ENCODE results near the gene GPAT3. TPM values are rescaled to one million over a fixed set of nuclear protein-coding genes. Genes with fewer than 3 reads are reported as not detected.

The GPAT3 gene
- total RNA-seq, 4 donors from 2014 or later, result 2.3 to 7.3 (median 4.5) TPM

GRCh38 chr4:83510442-83510841, 25.5 kb upstream of the GPAT3 start:
- Histone ChIP-seq H3K27ac (no peak overlapping the region), H3K36me3 (no peaks in the 10 kb centered on the region), H3K4me3 (no peak overlapping the region), H3K4me1 (no peaks in the 10 kb centered on the region), H3K9me3 (no peaks in the 10 kb centered on the region), H3K27me3 (no peaks in the 10 kb centered on the region)
- DNase-seq (ENCODE audit: low spot score in 2 of 2), result no peak
- WGBS, result 94% methylated on average over 4 of the region's 4 CpGs
- TF ChIP-seq EP300 (IDR thresholded peaks at IDR 0.05) (no peak), POLR2AphosphoS5 (IDR thresholded peaks at IDR 0.05) (no peak), POLR2A (IDR thresholded peaks at IDR 0.05) (no peak)
- TF ChIP-seq, protein P1, sequence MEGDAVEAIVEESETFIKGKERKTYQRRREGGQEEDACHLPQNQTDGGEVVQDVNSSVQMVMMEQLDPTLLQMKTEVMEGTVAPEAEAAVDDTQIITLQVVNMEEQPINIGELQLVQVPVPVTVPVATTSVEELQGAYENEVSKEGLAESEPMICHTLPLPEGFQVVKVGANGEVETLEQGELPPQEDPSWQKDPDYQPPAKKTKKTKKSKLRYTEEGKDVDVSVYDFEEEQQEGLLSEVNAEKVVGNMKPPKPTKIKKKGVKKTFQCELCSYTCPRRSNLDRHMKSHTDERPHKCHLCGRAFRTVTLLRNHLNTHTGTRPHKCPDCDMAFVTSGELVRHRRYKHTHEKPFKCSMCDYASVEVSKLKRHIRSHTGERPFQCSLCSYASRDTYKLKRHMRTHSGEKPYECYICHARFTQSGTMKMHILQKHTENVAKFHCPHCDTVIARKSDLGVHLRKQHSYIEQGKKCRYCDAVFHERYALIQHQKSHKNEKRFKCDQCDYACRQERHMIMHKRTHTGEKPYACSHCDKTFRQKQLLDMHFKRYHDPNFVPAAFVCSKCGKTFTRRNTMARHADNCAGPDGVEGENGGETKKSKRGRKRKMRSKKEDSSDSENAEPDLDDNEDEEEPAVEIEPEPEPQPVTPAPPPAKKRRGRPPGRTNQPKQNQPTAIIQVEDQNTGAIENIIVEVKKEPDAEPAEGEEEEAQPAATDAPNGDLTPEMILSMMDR (IDR thresholded peaks at IDR 0.05), result no peak

DNA sequence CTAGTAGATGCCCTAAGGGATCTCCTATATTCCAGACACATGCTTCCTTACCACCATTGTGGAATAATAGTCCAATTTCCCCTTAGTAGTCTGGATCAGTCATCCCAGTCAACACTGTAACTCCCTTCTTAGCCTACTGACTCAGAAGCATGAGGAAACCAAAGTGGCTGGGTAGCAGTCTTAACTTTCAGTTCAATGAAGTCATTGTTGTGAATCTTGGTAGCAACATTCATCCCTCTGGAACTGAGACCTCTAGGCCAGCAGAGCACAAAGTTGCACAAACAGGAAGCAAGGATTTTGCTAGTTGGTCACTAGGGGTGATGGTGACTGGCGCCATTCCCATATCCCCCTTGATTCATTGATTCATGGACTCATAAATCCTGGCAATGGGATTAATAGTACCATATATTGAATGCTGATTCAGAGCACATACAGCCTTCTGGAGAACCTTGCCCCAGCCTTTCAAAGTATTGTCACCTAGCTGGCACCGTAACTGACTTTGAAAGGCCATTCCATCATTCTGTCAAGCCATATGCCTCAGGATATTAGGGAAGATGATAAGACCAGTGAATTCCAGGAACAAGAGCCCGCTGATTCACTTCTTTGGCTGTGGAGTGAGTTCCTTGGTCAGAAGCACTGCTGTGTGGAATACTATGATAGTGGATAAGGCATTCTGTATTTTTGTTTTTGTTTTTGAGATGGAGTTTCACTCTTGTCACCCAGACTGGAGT, 19.7 kb upstream of the GPAT3 start:
- H3K27me3 ChIP-seq, result no peaks in the 10 kb centered on the region
- no peaks in the 10 kb centered on the region for H3K36me3 ChIP-seq
- WGBS, result 64% methylated on average over 3 of the region's 3 CpGs
- H3K27ac ChIP-seq, result no peak overlapping the region
- no peak for DNase-seq (ENCODE audit: low spot score in 2 of 2)
- no peaks in the 10 kb centered on the region for H3K4me1 ChIP-seq
- H3K9me3 ChIP-seq, result no peaks in the 10 kb centered on the region
- no peak overlapping the region for H3K4me3 ChIP-seq
- TF ChIP-seq POLR2AphosphoS5 (IDR thresholded peaks at IDR 0.05) (no peak), POLR2A (IDR thresholded peaks at IDR 0.05) (no peak), EP300 (IDR thresholded peaks at IDR 0.05) (no peak)
- TF ChIP-seq, protein P1 (IDR thresholded peaks at IDR 0.05), result no peak

- no peaks in the 10 kb centered on the region for H3K36me3 ChIP-seq
- no peak overlapping the region for H3K4me3 ChIP-seq
- no peaks in the 10 kb centered on the region for H3K4me1 ChIP-seq
- no peak overlapping the region for H3K27ac ChIP-seq
- WGBS, result 62% methylated on average over 3 of the region's 3 CpGs
- no peaks in the 10 kb centered on the region for H3K9me3 ChIP-seq
- DNase-seq (ENCODE audit: low spot score in 2 of 2), result no peak
- no peaks in the 10 kb centered on the region for H3K27me3 ChIP-seq
- TF ChIP-seq EP300 (IDR thresholded peaks at IDR 0.05), result no peak
- no peak for TF ChIP-seq POLR2A (IDR thresholded peaks at IDR 0.05)
- TF ChIP-seq POLR2AphosphoS5 (IDR thresholded peaks at IDR 0.05), result no peak
- TF ChIP-seq, protein P1 (IDR thresholded peaks at IDR 0.05), result no peak
Observed at GRCh38 chr4:83522239-83522638, 13.7 kb upstream of the GPAT3 start.

GRCh38 chr4:83527671-83528070, 8.2 kb upstream of the GPAT3 start:
- TF ChIP-seq POLR2AphosphoS5 (IDR thresholded peaks at IDR 0.05), result no peak
- no peak for TF ChIP-seq EP300 (IDR thresholded peaks at IDR 0.05)
- TF ChIP-seq POLR2A (IDR thresholded peaks at IDR 0.05), result no peak
- TF ChIP-seq, protein P1 (IDR thresholded peaks at IDR 0.05), result no peak
- Histone ChIP-seq H3K9me3 (no peaks in the 10 kb centered on the region), H3K4me1 (no peaks in the 10 kb centered on the region), H3K27me3 (peaks cover 16% of the 10 kb centered on the region), H3K27ac (no peak overlapping the region), H3K36me3 (no peaks in the 10 kb centered on the region), H3K4me3 (no peak overlapping the region)
- WGBS, result 100% methylated on average over 2 of the region's 2 CpGs
- DNase-seq (ENCODE audit: low spot score in 2 of 2), result no peak

GRCh38 chr4:83536362-83537272, 709 bp downstream of the GPAT3 start:
- DNase-seq (ENCODE audit: low spot score in 2 of 2), result no peak
- WGBS, result 14% methylated on average over 44 of the region's 46 CpGs
- Histone ChIP-seq H3K27ac (peak overlapping the region; percentile 45), H3K27me3 (peaks cover 13% of the 10 kb centered on the region), H3K4me1 (peaks cover 12% of the 10 kb centered on the region), H3K36me3 (no peaks in the 10 kb centered on the region), H3K9me3 (no peaks in the 10 kb centered on the region), H3K4me3 (peak overlapping the region; percentile 72)
- TF ChIP-seq, protein P1 (IDR thresholded peaks at IDR 0.05), result no peak
- no peak for TF ChIP-seq POLR2A (IDR thresholded peaks at IDR 0.05)
- no peak for TF ChIP-seq POLR2AphosphoS5 (IDR thresholded peaks at IDR 0.05)
- TF ChIP-seq EP300 (IDR thresholded peaks at IDR 0.05), result no peak
